GM21526 (cell line): ENCODE data around the gene SPINK5.

ENCODE experiments used
- ATAC-seq: cut with Tn5 transposase; IDR thresholded peaks from one replicate; pipeline ENCODE4 v1.9.1; 2021; ENCODE audit warnings: moderate library complexity; ENCODE audit not compliant: unreplicated experiment, low FRiP score

SPINK5 gene

DNA sequence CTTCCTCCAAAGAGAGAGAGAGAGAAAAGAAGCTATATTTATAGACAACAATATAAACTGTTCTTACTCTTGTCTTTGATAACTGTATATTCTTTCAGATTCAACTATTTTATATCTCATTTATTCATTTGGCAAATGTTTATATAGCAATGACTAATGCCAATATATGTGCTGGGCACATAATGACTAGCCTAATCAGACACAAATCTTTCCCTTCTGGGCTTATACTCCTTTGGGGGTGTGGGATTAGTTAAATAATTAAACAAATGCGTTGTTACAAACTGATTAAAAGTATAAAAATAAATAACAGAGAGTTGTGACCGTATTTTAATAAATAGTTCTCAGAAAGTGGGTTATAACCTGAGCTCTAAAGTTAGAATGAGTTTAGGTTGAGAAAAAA is 108.6 kb downstream of the SPINK5 start:
- no peak for ATAC-seq

DNA sequence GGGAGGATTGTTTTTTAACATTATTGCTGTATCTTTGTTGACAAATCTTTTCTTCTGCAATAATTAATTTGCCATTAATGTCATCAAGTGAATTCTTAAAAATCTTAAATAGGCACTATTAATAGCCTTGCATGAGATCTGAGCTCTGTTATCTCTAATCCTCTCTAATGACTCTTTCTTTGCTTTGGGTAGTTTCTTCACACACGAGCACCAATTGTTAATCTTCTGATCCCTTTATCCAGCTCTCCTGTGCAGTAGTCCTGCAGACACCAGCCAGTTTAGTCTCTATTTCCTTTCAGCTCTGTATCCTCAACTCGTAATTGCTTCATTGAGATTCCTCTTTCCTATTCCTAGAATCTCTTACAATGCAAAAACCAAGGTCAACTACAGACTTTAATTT is 112.7 kb downstream of the SPINK5 start:
- ATAC-seq, result no peak

DNA sequence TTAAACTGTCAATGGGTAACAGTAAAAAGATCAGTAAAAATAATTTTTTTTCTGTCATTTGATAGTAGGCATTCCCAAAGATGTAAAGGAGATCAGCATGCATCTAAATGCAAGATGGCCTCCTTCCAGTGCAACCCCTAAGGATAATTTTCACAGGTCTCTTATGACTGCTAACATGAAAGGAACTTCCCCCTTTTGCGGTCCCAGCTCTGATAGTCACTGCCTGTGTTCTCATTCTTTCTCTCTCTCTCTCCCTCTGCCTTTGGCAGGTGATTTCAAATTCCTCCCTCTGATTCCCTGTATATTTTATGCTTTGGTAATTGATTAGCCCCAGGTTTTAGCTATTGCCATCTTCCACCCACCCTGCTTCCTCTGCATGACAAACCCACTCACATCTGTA is 113.4 kb downstream of the SPINK5 start:
- no peak for ATAC-seq

DNA sequence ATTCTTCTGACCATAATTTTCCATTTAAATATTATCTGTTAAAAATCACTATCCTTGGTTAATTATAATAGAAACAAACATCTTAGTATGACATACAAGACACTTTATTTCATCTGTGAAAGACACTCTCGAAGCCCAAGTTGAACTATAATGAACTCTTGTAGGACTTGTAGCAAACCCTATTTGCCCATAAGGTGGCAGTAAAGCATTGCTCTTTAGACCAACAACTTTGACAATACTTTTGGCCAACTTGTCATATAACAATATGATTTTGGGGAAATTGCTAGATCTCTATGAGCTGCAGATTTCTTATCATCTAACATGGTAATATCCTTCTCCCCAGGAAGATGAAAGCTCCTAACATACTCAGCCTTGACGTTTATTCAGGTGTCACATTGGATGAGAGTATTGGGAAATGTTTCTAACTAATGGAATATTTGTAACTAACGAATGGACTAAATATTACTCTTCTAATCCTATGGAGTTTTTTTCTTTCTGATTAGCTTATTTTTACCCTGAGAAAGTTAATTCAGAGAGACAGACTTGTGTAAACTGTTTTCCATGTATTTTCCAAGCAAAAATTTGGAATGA is 115.5 kb downstream of the SPINK5 start:
- peak; percentile 80 for ATAC-seq

DNA sequence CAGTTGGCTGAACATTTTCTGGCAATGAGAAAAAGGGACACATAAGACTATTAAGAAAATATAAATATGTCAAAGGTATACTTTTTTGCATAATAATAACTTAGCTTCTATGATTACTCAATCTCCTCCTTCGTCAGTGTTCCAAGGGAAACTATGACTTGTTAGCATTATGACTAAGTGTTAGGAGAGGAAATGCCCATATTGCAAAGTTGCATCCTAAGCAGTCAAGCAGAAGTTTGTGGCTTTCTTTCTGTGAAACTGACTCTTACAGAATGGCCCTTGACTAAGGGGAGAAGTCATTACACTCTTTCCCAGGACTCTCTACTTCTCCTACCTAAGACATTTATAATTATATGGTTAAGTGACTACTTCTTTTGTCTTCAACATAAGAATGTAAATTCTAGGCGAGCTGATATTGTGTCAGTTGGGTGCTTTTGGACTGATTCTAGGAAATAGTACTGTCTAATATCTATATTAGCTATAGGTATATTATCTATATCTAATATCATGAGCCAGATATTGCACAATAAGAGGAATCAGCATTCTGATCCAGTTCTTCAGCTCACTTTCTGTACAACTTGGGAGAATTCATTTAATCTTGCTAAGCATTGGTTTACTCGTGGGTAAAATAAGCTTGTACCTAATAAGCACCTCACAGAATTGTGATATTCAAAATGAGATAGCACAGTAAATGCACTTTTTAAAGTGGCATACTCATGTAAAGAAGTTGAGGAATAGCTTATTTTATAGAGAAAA is 122.6 kb downstream of the SPINK5 start:
- no peak for ATAC-seq
